Stimulated activated naive B cell treated with anti-CD40 and anti-IgM and Interleukin-4, amounts not matched to agents 10 μg/mL and 1 μg/mL and 100 μg/mL, for 72 hours (primary cell): Measurements from ENCODE around the gene SLC1A1.

ENCODE experiments used
- ATAC-seq, 2 donors: fragments of 150-1000 bp; cut with Tn5 transposase; replicated peaks; 2 replicates each; pipeline ENCODE4 v1.10.0; 2021; ENCODE audit warnings: moderate library complexity in 1 of 2
- DNase-seq: peaks from one replicate; pipeline ENCODE4 v3.0.0; 2021
- H3K27ac Mint-ChIP-seq: one replicate; pipeline ENCODE4 v1.8.0; 2022; ENCODE audit warnings: mild to moderate bottlenecking, mixed read lengths
- H3K27me3 Mint-ChIP-seq, 2 donors: one replicate each; pipeline ENCODE4 v1.8.0; 2022; ENCODE audit warnings: mixed read lengths in 2 of 2
- H3K36me3 Mint-ChIP-seq, 2 donors: one replicate each; pipeline ENCODE4 v1.8.0; 2022; ENCODE audit warnings: mixed read lengths in 2 of 2, mild to moderate bottlenecking in 1 of 2
- H3K4me1 Mint-ChIP-seq, 2 donors: one replicate each; pipeline ENCODE4 v1.8.0; 2022; ENCODE audit warnings: mixed read lengths in 2 of 2, mild to moderate bottlenecking in 1 of 2
- H3K4me3 Mint-ChIP-seq, 2 donors: one replicate each; pipeline ENCODE4 v1.8.0; 2022; ENCODE audit warnings: mild to moderate bottlenecking in 2 of 2, mixed read lengths in 2 of 2, moderate library complexity in 1 of 2
- H3K9me3 Mint-ChIP-seq, 2 donors: one replicate each; pipeline ENCODE4 v1.8.0; 2022; ENCODE audit warnings: mixed read lengths in 2 of 2, mild to moderate bottlenecking in 1 of 2

SLC1A1 gene

DNA sequence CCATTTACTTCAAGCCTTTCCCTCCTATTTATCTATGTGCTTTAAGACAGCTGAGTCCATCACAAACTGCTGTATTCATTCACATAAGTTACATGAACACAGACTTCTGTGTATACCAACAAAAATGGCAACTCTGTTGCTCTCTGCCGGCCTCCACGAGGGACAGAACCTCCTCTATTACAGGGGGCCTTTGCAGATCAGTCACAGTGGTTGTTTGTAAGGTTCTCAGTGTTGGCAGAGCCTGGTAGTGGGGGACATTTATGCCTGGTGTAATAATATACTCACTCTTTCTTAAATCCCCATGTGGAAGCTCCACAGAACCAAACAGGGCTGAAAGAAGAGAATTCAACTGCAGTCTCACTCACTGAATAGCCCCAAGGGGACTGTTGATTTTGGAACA lies 76.5 kb downstream of the SLC1A1 start:
- H3K27ac Mint-ChIP-seq: no peak overlapping the region
- DNase-seq (no peak), ATAC-seq (no peak)
- H3K4me1 Mint-ChIP-seq: no peaks in the 10 kb centered on the region
- H3K4me3 Mint-ChIP-seq: no peak overlapping the region
- no peaks in the 10 kb centered on the region for H3K36me3 Mint-ChIP-seq
- H3K9me3 Mint-ChIP-seq: peaks cover 0 to 2% of the 10 kb centered on the region in 2 donors
- peaks cover 16 to 20% of the 10 kb centered on the region in 2 donors for H3K27me3 Mint-ChIP-seq

GRCh38 chr9:4567601-4568000 lies 77.3 kb downstream of the SLC1A1 start:
- no peaks in the 10 kb centered on the region for H3K36me3 Mint-ChIP-seq
- H3K4me3 Mint-ChIP-seq: no peak overlapping the region
- no peak overlapping the region for H3K27ac Mint-ChIP-seq
- ATAC-seq (no peak), DNase-seq (no peak)
- H3K27me3 Mint-ChIP-seq: peaks cover 16 to 20% of the 10 kb centered on the region in 2 donors
- no peaks in the 10 kb centered on the region for H3K4me1 Mint-ChIP-seq
- peaks cover 0 to 2% of the 10 kb centered on the region in 2 donors for H3K9me3 Mint-ChIP-seq

GRCh38 chr9:4569101-4569500 lies 78.8 kb downstream of the SLC1A1 start:
- peaks cover 10 to 14% of the 10 kb centered on the region in 2 donors for H3K27me3 Mint-ChIP-seq
- no peaks in the 10 kb centered on the region for H3K4me1 Mint-ChIP-seq
- ATAC-seq: no peak
- peaks cover 0 to 2% of the 10 kb centered on the region in 2 donors for H3K9me3 Mint-ChIP-seq
- no peak overlapping the region for H3K4me3 Mint-ChIP-seq
- H3K27ac Mint-ChIP-seq: no peak overlapping the region
- H3K36me3 Mint-ChIP-seq: no peaks in the 10 kb centered on the region
- no peak for DNase-seq

DNA sequence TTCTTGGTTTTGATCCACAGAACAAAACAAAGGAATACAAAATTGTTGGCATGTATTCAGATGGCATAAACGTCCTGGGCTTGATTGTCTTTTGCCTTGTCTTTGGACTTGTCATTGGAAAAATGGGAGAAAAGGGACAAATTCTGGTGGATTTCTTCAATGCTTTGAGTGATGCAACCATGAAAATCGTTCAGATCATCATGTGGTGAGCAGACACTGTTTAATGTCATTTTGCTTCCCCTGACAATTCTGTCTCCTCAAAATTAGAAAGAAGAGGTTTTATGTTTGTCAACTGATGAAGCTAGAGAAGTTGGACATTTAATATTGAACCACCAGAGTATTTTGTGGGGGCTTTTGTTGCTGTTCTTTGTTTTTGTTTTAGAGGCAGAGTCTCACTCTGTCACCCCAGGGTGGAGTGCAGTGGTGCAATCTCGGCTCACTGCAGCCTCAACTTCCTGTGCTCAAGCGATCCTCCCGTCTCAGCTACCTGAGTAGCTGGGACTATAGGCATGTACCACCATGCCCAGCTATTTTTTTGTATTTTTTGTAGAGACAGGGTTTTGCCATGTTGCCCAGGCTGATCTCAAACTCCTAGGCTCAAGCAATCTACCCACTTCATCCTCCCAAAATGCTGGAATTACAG lies 82.0 kb downstream of the SLC1A1 start:
- no peaks in the 10 kb centered on the region for H3K36me3 Mint-ChIP-seq
- no peak overlapping the region for H3K27ac Mint-ChIP-seq
- H3K9me3 Mint-ChIP-seq: no peaks in the 10 kb centered on the region
- DNase-seq (no peak), ATAC-seq (no peak)
- H3K4me3 Mint-ChIP-seq: no peak overlapping the region
- no peaks in the 10 kb centered on the region for H3K4me1 Mint-ChIP-seq
- H3K27me3 Mint-ChIP-seq: peaks cover 8 to 11% of the 10 kb centered on the region in 2 donors

- Mint-ChIP-seq H3K4me1 (no peaks in the 10 kb centered on the region), H3K36me3 (no peaks in the 10 kb centered on the region), H3K4me3 (no peak overlapping the region), H3K9me3 (no peaks in the 10 kb centered on the region), H3K27me3 (peaks cover 12 to 13% of the 10 kb centered on the region in 2 donors), H3K27ac (no peak overlapping the region)
- DNase-seq (no peak), ATAC-seq (no peak)
Measured at GRCh38 chr9:4573176-4573575, 82.9 kb downstream of the SLC1A1 start.

GRCh38 chr9:4573634-4574389 lies 83.5 kb downstream of the SLC1A1 start:
- Mint-ChIP-seq H3K4me1 (no peaks in the 10 kb centered on the region), H3K9me3 (no peaks in the 10 kb centered on the region), H3K27me3 (peaks cover 16% of the 10 kb centered on the region in 2 donors), H3K27ac (no peak overlapping the region), H3K4me3 (no peak overlapping the region), H3K36me3 (no peaks in the 10 kb centered on the region)
- ATAC-seq (no peak), DNase-seq (no peak)

- no peak for DNase-seq
- Mint-ChIP-seq H3K4me3 (no peak overlapping the region), H3K27me3 (peaks cover 16% of the 10 kb centered on the region in 2 donors), H3K9me3 (no peaks in the 10 kb centered on the region), H3K36me3 (no peaks in the 10 kb centered on the region), H3K4me1 (no peaks in the 10 kb centered on the region), H3K27ac (no peak overlapping the region)
- ATAC-seq: no peak
Measured at GRCh38 chr9:4574657-4575243, 84.5 kb downstream of the SLC1A1 start.

GRCh38 chr9:4575997-4576396 lies 85.7 kb downstream of the SLC1A1 start:
- DNase-seq: no peak
- H3K4me3 Mint-ChIP-seq: no peak overlapping the region
- peaks cover 11 to 16% of the 10 kb centered on the region in 2 donors for H3K27me3 Mint-ChIP-seq
- ATAC-seq: no peak
- no peaks in the 10 kb centered on the region for H3K9me3 Mint-ChIP-seq
- no peaks in the 10 kb centered on the region for H3K4me1 Mint-ChIP-seq
- no peak overlapping the region for H3K27ac Mint-ChIP-seq
- H3K36me3 Mint-ChIP-seq: no peaks in the 10 kb centered on the region

GRCh38 chr9:4576448-4576847 lies 86.2 kb downstream of the SLC1A1 start:
- no peak overlapping the region for H3K4me3 Mint-ChIP-seq
- H3K27me3 Mint-ChIP-seq: peaks cover 11 to 16% of the 10 kb centered on the region in 2 donors
- no peak overlapping the region for H3K27ac Mint-ChIP-seq
- DNase-seq (no peak), ATAC-seq (no peak)
- no peaks in the 10 kb centered on the region for H3K36me3 Mint-ChIP-seq
- H3K9me3 Mint-ChIP-seq: no peaks in the 10 kb centered on the region
- no peaks in the 10 kb centered on the region for H3K4me1 Mint-ChIP-seq

DNA sequence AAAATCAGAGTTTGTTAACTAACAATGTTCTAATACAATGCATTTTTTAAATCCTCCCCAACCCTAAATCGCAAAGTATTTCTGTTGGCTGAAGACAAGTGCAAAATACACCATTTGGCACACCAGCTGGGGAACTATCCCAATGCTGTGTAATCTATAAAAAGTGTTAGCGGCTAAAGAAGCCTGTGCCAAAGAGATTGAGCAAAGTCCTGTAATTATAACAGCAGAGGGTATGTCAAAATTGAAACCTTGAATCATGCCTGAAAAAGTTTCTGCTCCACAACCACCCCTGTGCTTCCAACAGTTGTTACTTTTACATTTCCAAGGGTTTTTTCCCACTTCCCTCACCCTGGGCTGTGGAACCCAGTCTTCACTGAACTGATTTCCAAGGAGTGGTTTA lies 88.7 kb downstream of the SLC1A1 start:
- H3K36me3 Mint-ChIP-seq: no peaks in the 10 kb centered on the region
- ATAC-seq: no peak
- H3K27me3 Mint-ChIP-seq: peaks cover 11 to 28% of the 10 kb centered on the region in 2 donors
- no peak for DNase-seq
- H3K9me3 Mint-ChIP-seq: no peaks in the 10 kb centered on the region
- no peak overlapping the region for H3K27ac Mint-ChIP-seq
- H3K4me1 Mint-ChIP-seq: no peaks in the 10 kb centered on the region
- no peak overlapping the region for H3K4me3 Mint-ChIP-seq

DNA sequence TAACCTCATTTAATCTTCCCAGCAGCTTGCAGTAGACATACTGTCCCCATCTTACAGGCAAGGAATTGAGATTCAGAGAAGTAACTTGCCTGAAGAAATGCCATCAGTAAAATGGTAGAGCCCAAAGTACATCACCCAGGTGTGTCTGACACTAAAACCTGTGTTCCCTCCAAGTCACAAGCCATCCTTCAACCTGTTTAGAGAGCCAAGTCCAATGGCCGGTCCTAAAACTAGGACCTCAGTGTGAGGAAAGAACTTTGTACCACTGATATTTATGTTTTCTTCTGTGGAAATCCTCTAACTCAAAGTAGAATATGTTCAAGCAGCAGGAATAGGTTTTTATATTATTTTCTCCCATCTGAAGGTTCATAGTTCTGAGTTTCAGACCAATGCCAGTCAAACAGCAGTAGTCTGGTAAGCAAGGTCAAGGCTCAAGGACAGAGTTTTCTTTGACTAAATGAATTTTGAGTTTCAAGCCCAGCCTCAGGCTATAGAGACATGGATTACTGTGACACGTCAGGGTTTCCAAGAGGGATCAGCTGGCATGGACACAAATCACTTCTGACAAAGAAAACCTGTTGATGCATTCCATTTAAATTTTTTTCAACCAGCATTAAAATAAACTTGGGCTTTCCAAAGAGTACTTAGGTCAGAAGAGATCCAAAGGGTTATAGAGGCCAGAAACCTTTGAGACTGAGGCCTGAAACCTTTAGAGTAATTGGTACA lies 90.9 kb downstream of the SLC1A1 start:
- Mint-ChIP-seq H3K27me3 (peaks cover 11 to 32% of the 10 kb centered on the region in 2 donors), H3K9me3 (no peaks in the 10 kb centered on the region), H3K36me3 (no peaks in the 10 kb centered on the region), H3K27ac (no peak overlapping the region), H3K4me3 (no peak overlapping the region), H3K4me1 (no peaks in the 10 kb centered on the region)
- no peak for DNase-seq
- ATAC-seq: no peak

DNA sequence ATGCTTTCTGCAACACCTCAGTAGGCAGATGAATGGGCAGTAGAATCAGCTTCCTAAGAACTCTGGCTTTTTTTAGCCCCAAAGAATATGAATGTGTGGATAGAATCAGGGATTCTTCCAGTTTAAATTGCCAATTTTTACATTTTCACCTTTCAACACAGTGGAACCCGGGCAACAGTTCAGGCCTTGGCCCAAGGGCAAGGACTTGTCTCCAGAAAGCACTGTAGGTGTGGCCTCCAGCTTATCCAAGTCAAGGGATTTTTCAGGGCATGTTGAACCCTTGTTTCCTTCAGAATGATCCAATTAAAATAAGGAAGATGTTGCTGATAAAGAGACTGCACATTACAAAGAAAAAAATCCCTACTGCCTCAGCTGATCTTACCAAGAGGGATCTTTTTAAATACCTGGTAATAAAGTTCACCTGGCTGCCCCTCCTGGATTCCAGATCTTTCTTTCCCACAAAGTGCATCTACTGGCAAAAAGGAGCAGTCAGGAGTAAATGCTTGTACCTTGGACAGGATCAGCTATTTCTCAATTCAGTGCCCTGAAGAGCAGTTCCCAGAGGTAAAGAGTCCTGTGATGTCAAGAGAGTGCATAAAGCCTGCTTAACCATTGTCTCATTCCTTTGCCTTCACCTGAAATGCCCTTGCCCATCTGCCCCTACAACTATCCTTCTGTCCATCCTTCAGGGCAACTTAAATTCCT lies 91.7 kb downstream of the SLC1A1 start:
- H3K27ac Mint-ChIP-seq: no peak overlapping the region
- H3K9me3 Mint-ChIP-seq: no peaks in the 10 kb centered on the region
- ATAC-seq (no peak), DNase-seq (no peak)
- H3K36me3 Mint-ChIP-seq: no peaks in the 10 kb centered on the region
- peaks cover 9 to 29% of the 10 kb centered on the region in 2 donors for H3K27me3 Mint-ChIP-seq
- no peaks in the 10 kb centered on the region for H3K4me1 Mint-ChIP-seq
- no peak overlapping the region for H3K4me3 Mint-ChIP-seq

GRCh38 chr9:4583001-4583400 lies 92.7 kb downstream of the SLC1A1 start:
- Mint-ChIP-seq H3K4me3 (no peak overlapping the region), H3K36me3 (no peaks in the 10 kb centered on the region)
- ATAC-seq: no peak

DNA sequence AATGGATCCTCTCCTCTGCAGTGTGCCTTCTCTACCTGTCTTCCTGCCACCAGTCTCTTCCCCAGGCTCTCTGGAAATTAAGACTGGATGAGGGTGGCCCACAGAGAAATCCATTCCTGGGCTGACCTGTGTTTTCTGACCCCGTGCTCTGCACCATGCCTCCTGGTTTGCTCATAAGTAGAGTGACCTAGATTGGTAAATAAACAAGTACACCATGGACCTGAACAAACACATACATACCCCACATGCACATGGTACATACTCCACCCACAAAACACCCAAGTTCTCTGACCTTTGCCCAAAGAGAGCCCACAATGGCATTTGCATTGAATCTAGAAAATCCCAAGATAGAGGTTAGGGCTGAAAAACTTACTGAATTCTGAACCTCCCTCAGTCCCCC lies 94.4 kb downstream of the SLC1A1 start:
- H3K4me3 Mint-ChIP-seq: no peak overlapping the region
- no peak overlapping the region for H3K27ac Mint-ChIP-seq
- DNase-seq (no peak), ATAC-seq (no peak)
- H3K27me3 Mint-ChIP-seq: peaks cover 0 to 35% of the 10 kb centered on the region in 2 donors
- no peaks in the 10 kb centered on the region for H3K9me3 Mint-ChIP-seq
- H3K36me3 Mint-ChIP-seq: no peaks in the 10 kb centered on the region
- H3K4me1 Mint-ChIP-seq: no peaks in the 10 kb centered on the region

More at GRCh38 chr9:4583001-4583400, 92.7 kb downstream of the SLC1A1 start:
- no peak overlapping the region for H3K27ac Mint-ChIP-seq
- no peaks in the 10 kb centered on the region for H3K9me3 Mint-ChIP-seq
- DNase-seq: no peak
- no peaks in the 10 kb centered on the region for H3K4me1 Mint-ChIP-seq
- H3K27me3 Mint-ChIP-seq: peaks cover 4 to 34% of the 10 kb centered on the region in 2 donors
